Immature natural killer cell (primary cell): ENCODE data around the gene MYL2. TPM values are rescaled to one million over a fixed set of nuclear protein-coding genes. Genes with fewer than 3 reads are reported as not detected.

ENCODE experiments used
- DNase-seq, 3 donors: peaks; one replicate each; pipeline ENCODE4 v3.0.0; 2022; ENCODE audit warnings: mixed read lengths in 1 of 3
- H3K27ac Mint-ChIP-seq, 6 donors: one replicate each; pipeline ENCODE4 v1.8.0; 2020; ENCODE audit warnings: mixed read lengths in 6 of 6, mild to moderate bottlenecking in 5 of 6, inconsistent platforms in 4 of 6, moderate library complexity in 3 of 6
- H3K27me3 Mint-ChIP-seq, 3 donors: one replicate each; pipeline ENCODE4 v1.8.0; 2020 to 2021; ENCODE audit warnings: low read depth in 3 of 3, mild to moderate bottlenecking in 3 of 3, mixed read lengths in 3 of 3, moderate library complexity in 3 of 3, inconsistent platforms in 1 of 3
- H3K36me3 Mint-ChIP-seq, 3 donors: one replicate each; pipeline ENCODE4 v1.8.0; 2020; ENCODE audit warnings: mixed read lengths in 3 of 3, inconsistent platforms in 2 of 3, mild to moderate bottlenecking in 2 of 3
- H3K4me1 Mint-ChIP-seq, 2 donors: one replicate each; pipeline ENCODE4 v1.8.0; 2020; ENCODE audit warnings: inconsistent platforms in 2 of 2, mild to moderate bottlenecking in 2 of 2, mixed read lengths in 2 of 2, moderate library complexity in 1 of 2
- H3K4me3 Mint-ChIP-seq, 5 donors: one replicate each; pipeline ENCODE4 v1.8.0; 2020; ENCODE audit warnings: mild to moderate bottlenecking in 5 of 5, mixed read lengths in 5 of 5, inconsistent platforms in 3 of 5, moderate library complexity in 3 of 5
- H3K9me3 Mint-ChIP-seq, 6 donors: one replicate each; pipeline ENCODE4 v1.8.0; 2020; ENCODE audit warnings: mild to moderate bottlenecking in 6 of 6, mixed read lengths in 6 of 6, inconsistent platforms in 4 of 6, moderate library complexity in 3 of 6
- polyA plus RNA-seq, 3 donors: library from polyadenylated mRNA; unstranded; fragments of 300-500 nt; fragmentation: Illumina TruSeq; gene quantifications; one replicate each; pipeline ENCODE4 v1.2.3, GENCODE V29; 2021

Gene MYL2
- polyA plus RNA-seq, 3 donors from 2014 or later = not detected

- no peaks in the 10 kb centered on the region for H3K9me3 Mint-ChIP-seq
- H3K4me3 Mint-ChIP-seq = no peak overlapping the region
- peaks cover 4 to 7% of the 10 kb centered on the region in 2 donors for H3K4me1 Mint-ChIP-seq
These were observed 23.8 kb downstream of the MYL2 start for GRCh38 chr12:110896559-110896958.

GRCh38 chr12:110893956-110894355 is 26.4 kb downstream of the MYL2 start:
- peaks cover 4 to 7% of the 10 kb centered on the region in 2 donors for H3K4me1 Mint-ChIP-seq
- H3K27ac Mint-ChIP-seq = no peak overlapping the region
- no peaks in the 10 kb centered on the region for H3K9me3 Mint-ChIP-seq
- H3K36me3 Mint-ChIP-seq = no peaks in the 10 kb centered on the region
- DNase-seq = no peak
- H3K4me3 Mint-ChIP-seq = no peak overlapping the region
- peaks cover 0 to 8% (median 6%) of the 10 kb centered on the region in 3 donors for H3K27me3 Mint-ChIP-seq

More at GRCh38 chr12:110896559-110896958, 23.8 kb downstream of the MYL2 start:
- DNase-seq = no peak
- H3K27ac Mint-ChIP-seq = no peak overlapping the region
- peaks cover 2 to 10% (median 3%) of the 10 kb centered on the region in 3 donors for H3K27me3 Mint-ChIP-seq
- H3K36me3 Mint-ChIP-seq = no peaks in the 10 kb centered on the region

GRCh38 chr12:110889361-110889760 is 31.0 kb downstream of the MYL2 start:
- H3K4me3 Mint-ChIP-seq = no peak overlapping the region
- H3K27ac Mint-ChIP-seq = no peak overlapping the region
- no peaks in the 10 kb centered on the region for H3K36me3 Mint-ChIP-seq
- H3K4me1 Mint-ChIP-seq = peaks cover 6 to 11% of the 10 kb centered on the region in 2 donors
- peaks cover 1 to 8% (median 7%) of the 10 kb centered on the region in 3 donors for H3K27me3 Mint-ChIP-seq
- DNase-seq = no peak
- H3K9me3 Mint-ChIP-seq = no peaks in the 10 kb centered on the region

GRCh38 chr12:110888256-110888991 is 32.0 kb downstream of the MYL2 start:
- peak overlapping the region; percentile 90 to 99 (median 93) for H3K4me3 Mint-ChIP-seq
- no peaks in the 10 kb centered on the region for H3K36me3 Mint-ChIP-seq
- peaks cover 4 to 7% of the 10 kb centered on the region in 2 donors for H3K4me1 Mint-ChIP-seq
- DNase-seq = no peak
- no peaks in the 10 kb centered on the region for H3K9me3 Mint-ChIP-seq
- H3K27ac Mint-ChIP-seq = peak overlapping the region in 3 of 6 donors; percentile 39 to 91 (median 85)
- H3K27me3 Mint-ChIP-seq = peaks cover 1 to 7% (median 2%) of the 10 kb centered on the region in 3 donors

- DNase-seq = no peak
- H3K27me3 Mint-ChIP-seq = peaks cover 0 to 9% (median 1%) of the 10 kb centered on the region in 3 donors
- H3K36me3 Mint-ChIP-seq = no peaks in the 10 kb centered on the region
- no peaks in the 10 kb centered on the region for H3K9me3 Mint-ChIP-seq
- H3K4me3 Mint-ChIP-seq = no peak overlapping the region
- no peak overlapping the region for H3K27ac Mint-ChIP-seq
- H3K4me1 Mint-ChIP-seq = peaks cover 4 to 7% of the 10 kb centered on the region in 2 donors
These were observed 35.1 kb downstream of the MYL2 start for GRCh38 chr12:110885152-110885840.

- no peak for DNase-seq
- peaks cover 4 to 7% of the 10 kb centered on the region in 2 donors for H3K4me1 Mint-ChIP-seq
- no peak overlapping the region for H3K27ac Mint-ChIP-seq
- H3K36me3 Mint-ChIP-seq = no peaks in the 10 kb centered on the region
- H3K9me3 Mint-ChIP-seq = no peaks in the 10 kb centered on the region
- peaks cover 0 to 5% (median 0%) of the 10 kb centered on the region in 3 donors for H3K27me3 Mint-ChIP-seq
- no peak overlapping the region for H3K4me3 Mint-ChIP-seq
These were observed 37.1 kb downstream of the MYL2 start for GRCh38 chr12:110883251-110883650.

GRCh38 chr12:110880651-110881050 is 39.7 kb downstream of the MYL2 start:
- H3K27me3 Mint-ChIP-seq = peaks cover 0 to 5% (median 4%) of the 10 kb centered on the region in 3 donors
- no peak for DNase-seq
- H3K27ac Mint-ChIP-seq = peak overlapping the region in 1 of 6 donors; percentile 0
- no peak overlapping the region for H3K4me3 Mint-ChIP-seq
- no peaks in the 10 kb centered on the region for H3K4me1 Mint-ChIP-seq
- no peaks in the 10 kb centered on the region for H3K9me3 Mint-ChIP-seq
- no peaks in the 10 kb centered on the region for H3K36me3 Mint-ChIP-seq

GRCh38 chr12:110874781-110875180 is 45.6 kb downstream of the MYL2 start:
- Mint-ChIP-seq H3K36me3 (no peaks in the 10 kb centered on the region), H3K9me3 (no peaks in the 10 kb centered on the region), H3K4me3 (no peak overlapping the region), H3K27me3 (peaks cover 3 to 12% (median 5%) of the 10 kb centered on the region in 3 donors), H3K27ac (no peak overlapping the region), H3K4me1 (no peaks in the 10 kb centered on the region)
- DNase-seq = no peak

- no peak for DNase-seq
- no peaks in the 10 kb centered on the region for H3K36me3 Mint-ChIP-seq
- no peak overlapping the region for H3K4me3 Mint-ChIP-seq
- no peaks in the 10 kb centered on the region for H3K9me3 Mint-ChIP-seq
- no peak overlapping the region for H3K27ac Mint-ChIP-seq
- H3K4me1 Mint-ChIP-seq = no peaks in the 10 kb centered on the region
- H3K27me3 Mint-ChIP-seq = peaks cover 3 to 12% (median 5%) of the 10 kb centered on the region in 3 donors
These were observed 46.0 kb downstream of the MYL2 start for GRCh38 chr12:110874351-110874750.

GRCh38 chr12:110872100-110872499 is 48.3 kb downstream of the MYL2 start:
- no peak overlapping the region for H3K4me3 Mint-ChIP-seq
- no peak overlapping the region for H3K27ac Mint-ChIP-seq
- peaks cover 1 to 9% (median 5%) of the 10 kb centered on the region in 3 donors for H3K27me3 Mint-ChIP-seq
- H3K4me1 Mint-ChIP-seq = no peaks in the 10 kb centered on the region
- H3K9me3 Mint-ChIP-seq = no peaks in the 10 kb centered on the region
- H3K36me3 Mint-ChIP-seq = no peaks in the 10 kb centered on the region
- no peak for DNase-seq

GRCh38 chr12:110869803-110870202 is 50.6 kb downstream of the MYL2 start:
- Mint-ChIP-seq H3K36me3 (no peaks in the 10 kb centered on the region), H3K4me3 (no peak overlapping the region), H3K9me3 (no peaks in the 10 kb centered on the region)

GRCh38 chr12:110869026-110869425 is 51.4 kb downstream of the MYL2 start:
- DNase-seq = no peak
- Mint-ChIP-seq H3K27ac (no peak overlapping the region), H3K36me3 (no peaks in the 10 kb centered on the region), H3K4me1 (no peaks in the 10 kb centered on the region), H3K9me3 (no peaks in the 10 kb centered on the region), H3K27me3 (peaks cover 1 to 7% (median 5%) of the 10 kb centered on the region in 3 donors), H3K4me3 (no peak overlapping the region)

More at GRCh38 chr12:110869803-110870202, 50.6 kb downstream of the MYL2 start:
- H3K4me1 Mint-ChIP-seq = no peaks in the 10 kb centered on the region
- H3K27ac Mint-ChIP-seq = no peak overlapping the region
- H3K27me3 Mint-ChIP-seq = peaks cover 1 to 7% (median 5%) of the 10 kb centered on the region in 3 donors
- no peak for DNase-seq

- H3K27ac Mint-ChIP-seq = no peak overlapping the region
- H3K4me3 Mint-ChIP-seq = no peak overlapping the region
- H3K36me3 Mint-ChIP-seq = no peaks in the 10 kb centered on the region
- DNase-seq = no peak
- H3K9me3 Mint-ChIP-seq = no peaks in the 10 kb centered on the region
- H3K4me1 Mint-ChIP-seq = peaks cover 0 to 3% of the 10 kb centered on the region in 2 donors
- peaks cover 3 to 4% (median 3%) of the 10 kb centered on the region in 3 donors for H3K27me3 Mint-ChIP-seq
These were observed 54.9 kb downstream of the MYL2 start for GRCh38 chr12:110865521-110865920.

- H3K4me3 Mint-ChIP-seq = no peak overlapping the region
- peaks cover 0 to 3% (median 2%) of the 10 kb centered on the region in 3 donors for H3K27me3 Mint-ChIP-seq
- H3K9me3 Mint-ChIP-seq = no peaks in the 10 kb centered on the region
- no peak overlapping the region for H3K27ac Mint-ChIP-seq
- no peak for DNase-seq
- no peaks in the 10 kb centered on the region for H3K36me3 Mint-ChIP-seq
- peaks cover 0 to 3% of the 10 kb centered on the region in 2 donors for H3K4me1 Mint-ChIP-seq
These were observed 57.2 kb downstream of the MYL2 start for GRCh38 chr12:110863161-110863560.
